ENCODE results near the gene FAM131C.
"Not testable (repeated sequence)": the region's sequence is repeated elsewhere in the genome, so short reads cannot be mapped to it uniquely, and the experiment has no call there.

Gene FAM131C

GRCh38 chr1:16026723-16027484, 46.5 kb downstream of the FAM131C start:
- Histone ChIP-seq H3K4ac (ENCODE audit: low read depth in 1 of 2, low read length in 2 of 2) (no peak overlapping the region), H3K4me3 (ENCODE audit: insufficient read depth in 1 of 2, low read depth in 1 of 2, low read length in 2 of 2) (no peak overlapping the region), H4K91ac (ENCODE audit: low read length) (no peak overlapping the region), H3K4me1 (ENCODE audit: control insufficient read depth, insufficient read depth, low read depth, low read length) (peaks cover 6% of the 10 kb centered on the region), H3K9me3 (ENCODE audit: control insufficient read depth, low read length) (no peaks in the 10 kb centered on the region), H3K27me3 (ENCODE audit: control insufficient read depth in 1 of 2, insufficient read depth in 1 of 2, low read length in 2 of 2) (peaks cover 4 to 22% of the 10 kb centered on the region in 2 experiments), H3K27ac (ENCODE audit: low read length, poor library complexity, severe bottlenecking) (no peak overlapping the region), H2AK5ac (ENCODE audit: low read length, severe bottlenecking) (no peak overlapping the region), H3K4me2 (ENCODE audit: low read length, poor library complexity, severe bottlenecking) (peak overlapping the region; percentile 55), H2BK5ac (ENCODE audit: low read depth, low read length, poor library complexity, severe bottlenecking) (no peak overlapping the region), H3K9ac (ENCODE audit: low read length) (no peak overlapping the region), H4K8ac (ENCODE audit: low read length) (no peak overlapping the region), H3K79me1 (replicated peaks; ENCODE audit: low read length, poor library complexity, severe bottlenecking) (no peaks in the 10 kb centered on the region), H2BK12ac (ENCODE audit: low read length in 2 of 2) (no peak overlapping the region), H3K14ac (ENCODE audit: low read length in 2 of 2) (no peak overlapping the region), H2BK15ac (ENCODE audit: low read depth, poor library complexity, severe bottlenecking) (no peak overlapping the region), H3K23ac (ENCODE audit: low read length in 2 of 2) (no peak overlapping the region), H3K18ac (ENCODE audit: low read depth in 1 of 2, low read length in 2 of 2) (no peak overlapping the region), H2BK120ac (ENCODE audit: low read depth, low read length) (no peak overlapping the region), H3K36me3 (ENCODE audit: control insufficient read depth in 1 of 2, insufficient read depth in 2 of 2, low read depth in 1 of 2, low read length in 2 of 2) (no peaks in the 10 kb centered on the region), H2AFZ (ENCODE audit: low read depth, low read length) (no peak overlapping the region)
- DNase-seq = no peak
- WGBS = 20% methylated on average over 30 of the region's 33 CpGs

- not testable (repeated sequence) for H2BK5ac ChIP-seq (ENCODE audit: low read depth, low read length, poor library complexity, severe bottlenecking); DNase-seq; H2AFZ ChIP-seq (ENCODE audit: low read depth, low read length); H3K4me2 ChIP-seq (ENCODE audit: low read length, poor library complexity, severe bottlenecking); H3K4me3 ChIP-seq (ENCODE audit: insufficient read depth in 1 of 2, low read depth in 1 of 2, low read length in 2 of 2); H3K18ac ChIP-seq (ENCODE audit: low read depth in 1 of 2, low read length in 2 of 2); H2AK5ac ChIP-seq (ENCODE audit: low read length, severe bottlenecking); H2BK120ac ChIP-seq (ENCODE audit: low read depth, low read length); H3K9ac ChIP-seq (ENCODE audit: low read length); H3K36me3 ChIP-seq (ENCODE audit: control insufficient read depth in 1 of 2, insufficient read depth in 2 of 2, low read depth in 1 of 2, low read length in 2 of 2); H3K27ac ChIP-seq (ENCODE audit: low read length, poor library complexity, severe bottlenecking); H4K8ac ChIP-seq (ENCODE audit: low read length); H3K4me1 ChIP-seq (ENCODE audit: control insufficient read depth, insufficient read depth, low read depth, low read length); H4K91ac ChIP-seq (ENCODE audit: low read length); H3K4ac ChIP-seq (ENCODE audit: low read depth in 1 of 2, low read length in 2 of 2); H3K23ac ChIP-seq (ENCODE audit: low read length in 2 of 2); H3K14ac ChIP-seq (ENCODE audit: low read length in 2 of 2); H3K79me1 ChIP-seq (replicated peaks; ENCODE audit: low read length, poor library complexity, severe bottlenecking); H3K9me3 ChIP-seq (ENCODE audit: control insufficient read depth, low read length); H2BK12ac ChIP-seq (ENCODE audit: low read length in 2 of 2)
- Histone ChIP-seq H3K27me3 (ENCODE audit: control insufficient read depth in 1 of 2, insufficient read depth in 1 of 2, low read length in 2 of 2) (peaks cover 4 to 22% of the 10 kb centered on the region in 2 experiments), H2BK15ac (ENCODE audit: low read depth, poor library complexity, severe bottlenecking) (peak overlapping the region; percentile 13)
- 0% methylated on average over 2 of the region's 10 CpGs for WGBS
Observed at GRCh38 chr1:16026302-16026701, 47.1 kb downstream of the FAM131C start.

GRCh38 chr1:16023050-16023653, 50.3 kb downstream of the FAM131C start:
- Histone ChIP-seq H2AFZ (ENCODE audit: low read depth, low read length) (no peak overlapping the region), H3K4me2 (ENCODE audit: low read length, poor library complexity, severe bottlenecking) (no peak overlapping the region), H2BK5ac (ENCODE audit: low read depth, low read length, poor library complexity, severe bottlenecking) (no peak overlapping the region), H2BK12ac (ENCODE audit: low read length in 2 of 2) (no peak overlapping the region), H2BK15ac (ENCODE audit: low read depth, poor library complexity, severe bottlenecking) (no peak overlapping the region), H3K18ac (ENCODE audit: low read depth in 1 of 2, low read length in 2 of 2) (no peak overlapping the region), H3K4ac (ENCODE audit: low read depth in 1 of 2, low read length in 2 of 2) (no peak overlapping the region), H2BK120ac (ENCODE audit: low read depth, low read length) (no peak overlapping the region), H3K79me1 (replicated peaks; ENCODE audit: low read length, poor library complexity, severe bottlenecking) (no peaks in the 10 kb centered on the region), H4K8ac (ENCODE audit: low read length) (no peak overlapping the region), H3K27me3 (ENCODE audit: control insufficient read depth in 1 of 2, insufficient read depth in 1 of 2, low read length in 2 of 2) (peaks cover 4 to 8% of the 10 kb centered on the region in 2 experiments), H3K9ac (ENCODE audit: low read length) (no peak overlapping the region), H4K91ac (ENCODE audit: low read length) (peak overlapping the region; percentile 28), H3K4me1 (ENCODE audit: control insufficient read depth, insufficient read depth, low read depth, low read length) (peaks cover 24% of the 10 kb centered on the region), H3K4me3 (ENCODE audit: insufficient read depth in 1 of 2, low read depth in 1 of 2, low read length in 2 of 2) (no peak overlapping the region), H3K9me3 (ENCODE audit: control insufficient read depth, low read length) (no peaks in the 10 kb centered on the region), H3K23ac (ENCODE audit: low read length in 2 of 2) (no peak overlapping the region), H3K27ac (ENCODE audit: low read length, poor library complexity, severe bottlenecking) (no peak overlapping the region), H3K14ac (ENCODE audit: low read length in 2 of 2) (no peak overlapping the region), H3K36me3 (ENCODE audit: control insufficient read depth in 1 of 2, insufficient read depth in 2 of 2, low read depth in 1 of 2, low read length in 2 of 2) (no peaks in the 10 kb centered on the region), H2AK5ac (ENCODE audit: low read length, severe bottlenecking) (no peak overlapping the region)
- DNase-seq = no peak
- WGBS = 81% methylated on average over 6 of the region's 7 CpGs

- Histone ChIP-seq H4K91ac (ENCODE audit: low read length) (no peak overlapping the region), H3K4me2 (ENCODE audit: low read length, poor library complexity, severe bottlenecking) (no peak overlapping the region), H3K14ac (ENCODE audit: low read length in 2 of 2) (no peak overlapping the region), H3K27me3 (ENCODE audit: control insufficient read depth in 1 of 2, insufficient read depth in 1 of 2, low read length in 2 of 2) (peaks cover 2 to 4% of the 10 kb centered on the region in 2 experiments), H4K8ac (ENCODE audit: low read length) (no peak overlapping the region), H3K36me3 (ENCODE audit: control insufficient read depth in 1 of 2, insufficient read depth in 2 of 2, low read depth in 1 of 2, low read length in 2 of 2) (no peaks in the 10 kb centered on the region), H3K4me3 (ENCODE audit: insufficient read depth in 1 of 2, low read depth in 1 of 2, low read length in 2 of 2) (no peak overlapping the region), H2AK5ac (ENCODE audit: low read length, severe bottlenecking) (no peak overlapping the region), H3K9me3 (ENCODE audit: control insufficient read depth, low read length) (no peaks in the 10 kb centered on the region), H3K18ac (ENCODE audit: low read depth in 1 of 2, low read length in 2 of 2) (no peak overlapping the region), H2BK5ac (ENCODE audit: low read depth, low read length, poor library complexity, severe bottlenecking) (no peak overlapping the region), H3K4me1 (ENCODE audit: control insufficient read depth, insufficient read depth, low read depth, low read length) (peaks cover 32% of the 10 kb centered on the region), H3K9ac (ENCODE audit: low read length) (no peak overlapping the region), H2BK15ac (ENCODE audit: low read depth, poor library complexity, severe bottlenecking) (no peak overlapping the region), H3K27ac (ENCODE audit: low read length, poor library complexity, severe bottlenecking) (no peak overlapping the region), H2BK120ac (ENCODE audit: low read depth, low read length) (no peak overlapping the region), H3K23ac (ENCODE audit: low read length in 2 of 2) (no peak overlapping the region), H2BK12ac (ENCODE audit: low read length in 2 of 2) (peak overlapping the region in 1 of 2 experiments; percentile 21), H3K4ac (ENCODE audit: low read depth in 1 of 2, low read length in 2 of 2) (no peak overlapping the region), H2AFZ (ENCODE audit: low read depth, low read length) (no peak overlapping the region), H3K79me1 (replicated peaks; ENCODE audit: low read length, poor library complexity, severe bottlenecking) (no peaks in the 10 kb centered on the region)
- 63% methylated on average over 2 of the region's 11 CpGs for WGBS
- no peak for DNase-seq
Observed at GRCh38 chr1:16022393-16022792, 51.1 kb downstream of the FAM131C start.
